ENCODE measurements around the gene MTMR10.

DNA sequence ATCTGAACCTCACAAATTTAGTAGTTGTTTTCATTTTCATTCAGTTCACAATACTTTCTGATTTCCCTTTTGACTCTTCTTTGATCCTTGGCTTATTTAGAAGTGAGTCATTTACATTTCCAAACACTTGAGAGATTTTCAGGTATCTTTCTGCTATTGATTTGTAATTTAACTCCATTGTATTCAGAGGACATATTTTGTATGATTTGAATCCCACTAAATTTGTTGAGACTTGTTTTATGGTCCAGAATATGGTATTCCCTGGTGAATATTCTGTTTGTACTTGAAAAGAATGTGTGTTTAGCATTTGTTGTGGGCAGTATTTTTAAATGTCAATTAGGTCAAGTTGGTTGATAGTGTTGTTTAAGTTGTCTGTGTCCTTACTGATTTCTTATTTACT, 58.1 kb downstream of the MTMR10 start:
- TF ChIP-seq, protein P1, sequence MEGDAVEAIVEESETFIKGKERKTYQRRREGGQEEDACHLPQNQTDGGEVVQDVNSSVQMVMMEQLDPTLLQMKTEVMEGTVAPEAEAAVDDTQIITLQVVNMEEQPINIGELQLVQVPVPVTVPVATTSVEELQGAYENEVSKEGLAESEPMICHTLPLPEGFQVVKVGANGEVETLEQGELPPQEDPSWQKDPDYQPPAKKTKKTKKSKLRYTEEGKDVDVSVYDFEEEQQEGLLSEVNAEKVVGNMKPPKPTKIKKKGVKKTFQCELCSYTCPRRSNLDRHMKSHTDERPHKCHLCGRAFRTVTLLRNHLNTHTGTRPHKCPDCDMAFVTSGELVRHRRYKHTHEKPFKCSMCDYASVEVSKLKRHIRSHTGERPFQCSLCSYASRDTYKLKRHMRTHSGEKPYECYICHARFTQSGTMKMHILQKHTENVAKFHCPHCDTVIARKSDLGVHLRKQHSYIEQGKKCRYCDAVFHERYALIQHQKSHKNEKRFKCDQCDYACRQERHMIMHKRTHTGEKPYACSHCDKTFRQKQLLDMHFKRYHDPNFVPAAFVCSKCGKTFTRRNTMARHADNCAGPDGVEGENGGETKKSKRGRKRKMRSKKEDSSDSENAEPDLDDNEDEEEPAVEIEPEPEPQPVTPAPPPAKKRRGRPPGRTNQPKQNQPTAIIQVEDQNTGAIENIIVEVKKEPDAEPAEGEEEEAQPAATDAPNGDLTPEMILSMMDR (conservative IDR thresholded peaks at IDR 0.05 in 1 of 2, IDR thresholded peaks at IDR 0.05 in 1 of 2; ENCODE audit: low read depth in 1 of 2, low read length in 2 of 2), result no peak
- TF ChIP-seq EZH2 (IDR thresholded peaks at IDR 0.05; ENCODE audit: low read length, missing control alignments), result no peak
